IPS-15b (cell line): ENCODE results near the gene TMEM35A.

Experiments used
- H3K27me3 ChIP-seq: one replicate; pipeline ENCODE4 v1.6.1; 2013; ENCODE audit warnings: low read length; ENCODE audit not compliant: control insufficient read depth, insufficient read depth
- H3K36me3 ChIP-seq: one replicate; pipeline ENCODE4 v1.6.1; 2013; ENCODE audit warnings: low read length; ENCODE audit not compliant: control insufficient read depth, insufficient read depth
- H3K4me1 ChIP-seq: one replicate; pipeline ENCODE4 v1.6.1; 2013; ENCODE audit warnings: mild to moderate bottlenecking, low read length; ENCODE audit not compliant: control insufficient read depth, insufficient read depth
- H3K4me3 ChIP-seq: one replicate; pipeline ENCODE4 v1.5.1; 2013; ENCODE audit warnings: low read depth, low read length
- H3K9ac ChIP-seq: one replicate; pipeline ENCODE4 v1.6.1; 2013; ENCODE audit warnings: low read depth, mild to moderate bottlenecking, low read length
- H3K9me3 ChIP-seq: one replicate; pipeline ENCODE4 v1.6.1; 2013; ENCODE audit warnings: mild to moderate bottlenecking, low read length; ENCODE audit not compliant: control insufficient read depth, insufficient read depth

TMEM35A gene

GRCh38 chrX:101080326-101081124 is 1.8 kb downstream of the TMEM35A start:
- Histone ChIP-seq H3K36me3 (no peaks in the 10 kb centered on the region), H3K9ac (no peak overlapping the region), H3K27me3 (peaks cover 5% of the 10 kb centered on the region), H3K4me1 (peaks cover 2% of the 10 kb centered on the region), H3K4me3 (peak overlapping the region; percentile 65), H3K9me3 (no peaks in the 10 kb centered on the region)

GRCh38 chrX:101081231-101081630 is 2.6 kb downstream of the TMEM35A start:
- Histone ChIP-seq H3K9me3 (no peaks in the 10 kb centered on the region), H3K4me1 (peaks cover 2% of the 10 kb centered on the region), H3K9ac (no peak overlapping the region), H3K4me3 (no peak overlapping the region), H3K36me3 (no peaks in the 10 kb centered on the region), H3K27me3 (peaks cover 5% of the 10 kb centered on the region)

GRCh38 chrX:101091817-101092216 is 13.1 kb downstream of the TMEM35A start:
- H3K27me3 ChIP-seq = no peaks in the 10 kb centered on the region
- no peak overlapping the region for H3K9ac ChIP-seq
- no peaks in the 10 kb centered on the region for H3K36me3 ChIP-seq
- no peak overlapping the region for H3K4me3 ChIP-seq
- no peaks in the 10 kb centered on the region for H3K9me3 ChIP-seq
- H3K4me1 ChIP-seq = no peaks in the 10 kb centered on the region

- Histone ChIP-seq H3K9me3 (no peaks in the 10 kb centered on the region), H3K4me1 (no peaks in the 10 kb centered on the region), H3K27me3 (no peaks in the 10 kb centered on the region), H3K4me3 (peak within 1 kb of the TSS; percentile 66), H3K36me3 (peaks cover 5% of the 10 kb centered on the region), H3K9ac (peak within 1 kb of the TSS; percentile 41)
These were observed 19.1 kb downstream of the TMEM35A start, which contains the start of gene CENPI for GRCh38 chrX:101097546-101098453. TSS of gene CENPI (plus strand) at chrX:101098204. CDS start at chrX:101101071, 2,867 bp downstream.

- H3K9ac ChIP-seq = no peak overlapping the region
- no peaks in the 10 kb centered on the region for H3K9me3 ChIP-seq
- H3K4me3 ChIP-seq = no peak overlapping the region
- H3K36me3 ChIP-seq = peaks cover 4% of the 10 kb centered on the region
- H3K27me3 ChIP-seq = no peaks in the 10 kb centered on the region
- no peaks in the 10 kb centered on the region for H3K4me1 ChIP-seq
These were observed 29.6 kb downstream of the TMEM35A start for GRCh38 chrX:101108284-101108683.

- H3K36me3 ChIP-seq = no peaks in the 10 kb centered on the region
- no peaks in the 10 kb centered on the region for H3K9me3 ChIP-seq
- no peak overlapping the region for H3K9ac ChIP-seq
- H3K4me3 ChIP-seq = no peak overlapping the region
- H3K27me3 ChIP-seq = no peaks in the 10 kb centered on the region
- no peaks in the 10 kb centered on the region for H3K4me1 ChIP-seq
These were observed 39.0 kb downstream of the TMEM35A start for GRCh38 chrX:101117701-101118100.

- H3K4me3 ChIP-seq = no peak overlapping the region
- H3K27me3 ChIP-seq = no peaks in the 10 kb centered on the region
- H3K36me3 ChIP-seq = no peaks in the 10 kb centered on the region
- peaks cover 5% of the 10 kb centered on the region for H3K9me3 ChIP-seq
- no peak overlapping the region for H3K9ac ChIP-seq
- no peaks in the 10 kb centered on the region for H3K4me1 ChIP-seq
These were observed 57.6 kb downstream of the TMEM35A start for GRCh38 chrX:101136235-101136634.
